HG02970 (cell line): ENCODE results near the gene ABCA13.

ENCODE experiments used
- ATAC-seq: cut with Tn5 transposase; IDR thresholded peaks from one replicate; pipeline ENCODE4 v1.9.1; 2021; ENCODE audit warnings: mild to moderate bottlenecking, moderate library complexity, moderate number of reproducible peaks; ENCODE audit not compliant: unreplicated experiment, low FRiP score

Gene ABCA13

DNA sequence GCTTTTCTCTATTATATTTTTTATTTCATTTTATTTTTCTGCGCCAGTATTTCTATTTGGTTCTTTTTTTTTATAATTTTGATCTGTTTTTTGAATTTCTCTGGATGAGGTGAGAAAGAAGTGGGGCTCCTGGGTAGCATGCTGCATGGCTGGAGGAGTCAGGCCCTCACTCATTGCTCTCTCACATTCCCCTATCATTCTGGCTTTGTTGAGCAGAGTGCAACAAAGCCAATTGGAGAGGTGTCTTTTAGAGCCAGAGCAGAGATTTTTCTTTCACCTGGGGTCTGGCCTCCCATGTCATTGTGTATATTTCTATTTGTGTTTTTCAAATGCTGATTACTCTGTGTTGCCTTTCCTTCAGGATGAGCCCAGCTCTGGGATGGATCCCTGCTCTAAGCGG lies 423.1 kb downstream of the ABCA13 start:
- no peak for ATAC-seq

DNA sequence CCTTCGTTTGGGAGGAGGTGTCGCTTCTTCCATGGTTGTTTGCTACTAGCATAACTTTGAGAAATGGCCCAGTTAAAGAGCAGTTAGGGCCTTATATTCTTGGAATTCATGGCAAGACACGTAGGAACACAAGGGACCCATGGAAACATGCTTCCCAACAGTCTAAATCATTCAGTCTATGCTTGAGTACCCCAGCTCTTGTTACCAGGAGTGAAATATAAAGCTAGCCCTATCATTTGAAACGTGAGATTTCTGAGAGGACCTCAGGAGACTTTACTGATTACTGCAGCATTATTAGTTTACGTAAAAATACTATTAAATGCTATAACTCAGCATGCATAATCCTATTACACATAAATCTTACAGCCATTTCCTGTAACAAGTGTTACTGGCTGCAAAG lies 424.5 kb downstream of the ABCA13 start:
- no peak for ATAC-seq

DNA sequence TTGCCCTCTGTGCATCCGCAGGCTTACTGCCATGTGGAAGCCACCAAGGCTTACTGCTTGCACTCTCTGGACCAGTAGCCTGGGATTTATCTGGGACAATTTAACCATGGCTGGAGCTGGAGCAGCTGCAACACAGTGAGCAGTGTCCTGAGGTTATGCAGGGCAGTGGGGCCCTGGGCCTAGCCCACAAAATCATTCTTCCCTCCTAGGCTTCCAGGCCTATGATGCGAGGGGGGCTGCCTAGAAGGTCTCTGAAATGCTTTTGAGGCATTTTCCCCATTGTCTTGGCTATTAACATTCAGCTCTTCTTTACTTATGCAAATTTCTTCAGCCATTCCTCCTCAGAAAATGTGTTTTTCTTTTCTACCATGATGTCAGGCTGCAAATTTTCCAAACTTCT lies 439.4 kb downstream of the ABCA13 start:
- ATAC-seq = no peak

DNA sequence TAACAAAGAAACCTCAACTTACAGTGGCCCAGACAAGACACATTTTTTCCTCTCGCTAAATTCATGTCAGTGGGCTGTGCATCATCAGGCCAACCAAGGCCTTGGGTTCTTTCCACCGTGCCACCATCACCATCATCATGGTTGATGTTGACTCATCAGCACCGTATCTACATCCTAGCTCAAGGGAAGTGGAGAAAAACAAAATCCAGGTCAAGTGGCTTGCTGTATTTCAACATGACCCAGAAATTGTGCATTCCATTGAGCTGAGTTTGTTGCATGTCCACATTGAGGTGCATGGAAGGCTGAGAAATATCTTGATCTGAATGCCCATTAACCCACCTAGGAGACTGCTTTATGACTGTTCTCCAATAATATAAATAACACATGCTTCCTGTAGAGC lies 440.7 kb downstream of the ABCA13 start:
- no peak for ATAC-seq

DNA sequence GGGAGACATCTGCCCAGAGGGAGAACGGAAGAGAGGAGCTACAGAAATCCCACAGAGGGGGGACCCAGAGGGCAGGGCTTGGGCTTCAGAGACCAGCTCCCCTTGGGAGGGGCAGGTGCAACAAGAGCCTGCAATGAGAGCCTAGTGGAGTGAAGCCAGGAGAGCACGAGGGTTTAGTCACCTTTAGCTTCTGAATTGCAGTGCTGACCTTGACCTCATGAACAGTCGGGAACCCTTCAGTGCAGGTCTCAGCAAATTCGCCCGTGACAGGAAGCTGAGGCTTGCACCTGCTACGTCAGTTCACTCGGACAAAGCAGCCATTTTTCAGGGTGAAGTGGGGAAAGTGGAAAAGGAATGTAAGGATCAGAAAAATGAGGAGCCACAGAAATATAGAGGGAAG lies 446.2 kb downstream of the ABCA13 start:
- ATAC-seq = no peak

DNA sequence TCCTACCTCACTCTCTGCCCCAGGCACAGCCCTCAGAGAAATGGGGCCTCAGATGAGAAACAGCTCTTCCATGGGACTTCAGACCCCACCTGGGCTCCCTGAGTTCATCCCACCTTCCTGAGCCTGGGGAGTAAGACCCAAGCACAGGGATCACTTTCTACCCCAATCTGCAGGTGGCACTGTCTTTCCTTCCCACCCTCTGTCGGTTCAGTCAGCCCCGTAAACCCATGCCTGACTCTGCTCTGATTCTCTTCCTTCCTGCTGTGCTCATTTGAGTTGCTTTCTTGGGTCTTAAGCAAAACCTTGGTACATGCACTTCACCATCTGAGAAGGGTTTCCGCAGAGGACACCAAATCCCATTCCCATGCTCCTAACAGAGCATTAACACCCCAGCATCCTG lies 446.7 kb downstream of the ABCA13 start:
- ATAC-seq = no peak

DNA sequence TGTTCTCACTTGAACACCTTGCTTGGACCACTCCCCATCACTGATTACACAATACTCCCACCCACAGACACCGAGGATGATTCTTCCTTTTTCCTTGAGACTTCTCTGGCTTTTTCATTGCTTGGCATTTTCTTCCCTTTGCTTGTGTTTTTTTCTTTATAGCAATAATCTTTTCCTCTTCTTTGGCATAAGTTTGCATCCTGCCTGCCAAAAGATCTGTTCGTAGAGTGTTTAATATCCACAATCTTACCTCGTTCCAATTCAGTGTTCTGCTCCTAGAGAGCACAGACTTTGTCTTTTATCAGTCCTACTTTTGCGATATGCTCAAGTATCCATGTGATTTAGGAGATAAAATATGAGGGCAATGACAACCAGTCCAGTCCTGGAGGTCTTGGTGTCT lies 449.8 kb downstream of the ABCA13 start:
- no peak for ATAC-seq

DNA sequence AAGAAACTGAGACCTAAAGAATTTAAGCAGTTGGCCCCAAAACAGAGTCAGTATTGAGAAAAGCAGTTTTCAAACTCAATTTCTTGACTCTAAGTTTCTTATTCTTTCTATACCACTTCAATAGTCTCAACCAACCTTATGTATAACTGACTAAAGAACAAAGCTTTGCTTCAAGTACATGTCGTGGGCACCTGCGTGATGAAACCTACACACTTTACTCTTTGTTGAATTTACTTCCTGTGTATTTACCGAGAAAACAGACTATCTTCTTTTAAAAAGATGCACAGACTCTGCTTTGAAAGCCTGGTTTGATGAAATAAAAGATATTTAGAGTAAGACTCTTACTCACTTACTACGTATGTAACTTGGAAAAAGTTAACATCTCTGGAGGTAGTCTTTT lies 455.9 kb downstream of the ABCA13 start:
- no peak for ATAC-seq

DNA sequence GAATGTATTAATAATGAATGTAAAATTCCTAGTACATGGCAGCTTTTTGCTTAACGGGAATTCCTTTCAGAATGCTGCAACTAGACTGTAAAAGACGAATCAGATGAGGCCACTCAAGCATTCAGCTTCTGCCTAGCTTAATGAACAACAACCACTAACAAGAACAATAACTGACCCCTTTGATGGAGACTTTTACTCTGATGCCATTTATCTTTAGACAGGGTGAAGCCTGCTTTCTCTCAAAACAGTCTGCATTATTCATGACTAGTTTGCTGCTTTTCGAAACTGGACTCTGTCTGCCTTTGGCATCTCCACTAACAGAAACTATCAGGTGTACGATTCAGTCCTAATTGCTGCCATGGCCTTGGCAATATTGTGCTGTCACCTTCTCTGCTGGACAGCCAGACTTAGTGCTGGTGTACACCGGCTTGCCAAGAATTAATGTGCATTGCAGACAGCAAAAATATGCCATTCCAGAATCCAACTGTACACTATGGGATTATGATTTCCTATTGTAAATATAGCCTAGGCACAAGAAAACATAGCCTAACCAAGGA lies 457.6 kb downstream of the ABCA13 start:
- no peak for ATAC-seq

DNA sequence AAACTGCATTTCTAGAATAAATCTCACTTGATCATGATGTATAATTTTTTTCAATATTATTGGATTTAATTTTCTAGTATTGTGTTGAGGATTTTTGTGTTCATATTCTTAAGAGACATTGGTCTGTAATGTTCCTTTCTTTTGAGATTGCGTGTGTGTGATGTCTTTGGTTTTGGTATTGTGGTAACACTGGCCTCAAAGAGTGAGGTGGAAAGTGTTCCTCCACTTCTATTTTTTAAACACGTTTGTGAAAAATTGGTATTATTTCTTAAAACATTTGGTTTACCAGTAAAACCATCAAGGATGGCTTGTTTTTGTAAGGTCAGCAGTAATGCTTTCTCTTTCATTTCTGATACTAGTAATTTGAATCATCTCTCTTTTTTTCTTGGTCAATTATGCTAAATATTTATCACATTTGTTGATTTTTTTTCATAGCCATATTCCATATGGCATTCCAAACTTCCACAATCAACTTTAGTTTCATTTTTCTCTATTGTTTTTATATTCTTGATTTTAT lies 462.9 kb downstream of the ABCA13 start:
- ATAC-seq = no peak

DNA sequence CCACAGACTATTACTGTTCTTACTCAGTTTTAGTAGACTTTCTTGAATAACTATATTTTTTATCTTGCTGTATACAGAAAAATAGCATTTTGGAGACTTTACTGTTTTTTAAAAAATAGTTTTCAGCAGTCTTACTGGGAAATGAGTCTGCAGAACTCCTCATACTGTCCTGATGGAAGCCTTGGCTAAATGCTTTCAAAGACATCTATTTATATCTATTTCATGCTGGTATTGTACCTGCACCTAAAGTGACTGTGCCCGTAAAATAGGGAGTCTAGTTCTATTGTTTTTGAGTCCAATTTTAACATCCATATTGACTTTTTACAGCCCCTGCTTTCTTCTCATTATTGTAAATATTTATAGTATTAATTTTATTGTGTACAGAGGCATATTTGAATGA lies 464.5 kb downstream of the ABCA13 start:
- ATAC-seq = no peak

DNA sequence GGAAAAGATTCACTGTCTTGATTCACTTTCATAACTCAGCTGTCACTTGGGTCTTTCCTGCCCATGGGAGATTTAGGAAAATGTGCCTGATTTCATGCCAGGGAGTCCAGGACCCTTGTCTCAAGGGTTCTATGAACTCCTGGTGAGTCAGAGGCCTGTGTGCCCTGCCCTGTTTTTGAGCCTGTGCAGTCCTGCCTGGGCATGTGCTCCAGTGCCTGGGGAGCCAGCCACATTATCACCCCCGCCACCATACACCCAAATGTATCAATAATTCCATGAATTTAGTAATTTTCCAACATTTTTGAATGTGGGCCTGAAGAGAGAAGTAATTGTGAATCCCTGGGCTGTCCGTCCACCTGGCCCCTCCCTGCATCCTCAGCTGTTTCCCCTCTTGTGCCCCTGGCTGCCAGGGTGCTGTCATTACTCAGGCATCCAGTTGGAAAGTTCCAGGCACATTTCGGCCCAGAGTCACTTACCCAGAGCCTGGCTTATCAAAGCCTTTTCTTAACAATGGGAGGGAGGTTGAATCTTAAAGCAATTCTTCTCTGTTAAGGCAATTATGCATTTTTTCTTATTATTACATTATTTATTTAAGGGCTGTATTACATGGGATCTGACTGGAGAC lies 465.2 kb downstream of the ABCA13 start:
- no peak for ATAC-seq

DNA sequence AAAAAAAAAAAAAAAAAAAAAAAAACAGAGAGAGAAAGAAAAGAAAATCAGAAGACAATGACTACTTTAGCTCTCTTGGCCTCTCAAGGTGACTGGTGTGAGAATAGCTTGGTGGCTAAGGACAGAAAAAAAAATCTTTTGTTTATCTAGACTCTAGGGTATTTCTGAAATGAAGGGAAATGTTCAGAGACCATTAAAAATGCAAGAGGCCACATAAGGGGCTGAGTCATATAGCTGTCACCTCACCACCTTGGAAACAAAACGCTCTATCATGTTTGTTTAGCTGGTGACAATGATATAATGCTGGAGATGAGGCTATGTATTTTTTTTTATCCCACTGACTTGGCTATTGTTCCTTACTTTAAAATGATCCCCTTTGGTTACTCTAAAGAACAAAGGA lies 466.1 kb downstream of the ABCA13 start:
- ATAC-seq = no peak

DNA sequence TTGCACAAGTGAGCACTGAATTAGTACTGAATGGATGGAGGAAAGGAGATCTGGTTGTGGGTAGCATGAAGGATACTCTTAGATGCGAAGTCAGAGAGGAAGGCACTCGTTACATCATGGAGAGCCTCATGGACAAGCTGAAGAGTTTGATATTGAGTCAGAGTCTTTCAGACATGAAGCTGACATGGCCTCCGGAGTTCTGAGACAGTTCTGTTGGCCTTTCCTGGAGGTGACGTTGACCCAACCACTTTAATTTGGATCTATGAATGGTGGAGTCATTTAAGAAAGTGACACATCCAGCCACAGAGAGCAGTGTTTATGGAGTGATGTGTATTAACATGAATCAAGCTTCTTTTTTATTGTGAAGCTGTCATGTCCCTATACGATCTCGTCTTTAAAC lies 466.8 kb downstream of the ABCA13 start:
- ATAC-seq = no peak

DNA sequence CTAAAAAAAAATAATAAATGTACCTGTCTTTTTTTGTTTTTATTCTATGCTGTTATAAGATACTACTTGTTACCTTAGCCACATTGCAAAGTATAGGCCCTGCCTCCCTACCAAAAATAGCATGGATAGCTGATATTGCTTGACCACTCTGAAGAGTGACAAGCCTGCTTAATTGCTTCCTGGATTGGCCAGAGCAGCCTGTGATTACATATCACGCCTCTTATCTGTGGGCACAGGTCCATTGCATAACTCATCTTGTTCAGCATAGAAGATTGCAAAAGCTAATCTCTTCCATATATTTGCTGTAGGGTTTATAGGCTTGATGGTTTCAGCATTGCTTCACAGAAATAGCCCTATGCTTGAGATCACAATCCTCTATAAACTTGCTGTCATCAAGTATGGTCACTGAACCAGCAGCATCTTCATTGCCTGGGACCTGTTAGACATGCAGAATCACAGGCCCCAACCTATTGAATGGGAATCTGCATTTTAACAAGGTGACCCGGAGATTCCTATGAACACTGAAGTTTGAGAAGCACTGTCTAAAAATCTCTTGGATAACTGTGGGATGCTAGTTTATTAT lies 472.3 kb downstream of the ABCA13 start:
- no peak for ATAC-seq

DNA sequence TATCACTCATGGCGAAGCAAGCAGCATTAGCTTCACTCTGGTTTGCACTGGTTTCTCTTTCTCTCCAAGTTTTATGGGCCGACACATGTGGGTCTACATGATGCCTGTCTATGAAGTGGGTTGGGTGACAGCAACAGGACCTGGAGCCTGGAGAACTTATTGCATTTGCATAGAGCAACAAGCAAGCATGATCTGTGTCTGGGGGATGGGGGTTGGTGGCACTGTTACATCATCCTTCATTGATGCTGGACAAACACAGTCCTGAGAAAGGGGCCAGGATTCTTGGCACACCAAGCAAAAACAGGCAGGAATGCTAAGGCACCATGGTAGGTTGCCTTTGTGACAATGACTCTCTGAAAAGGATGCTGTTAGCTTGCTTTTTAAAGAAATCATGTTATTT lies 486.9 kb downstream of the ABCA13 start:
- ATAC-seq = no peak

DNA sequence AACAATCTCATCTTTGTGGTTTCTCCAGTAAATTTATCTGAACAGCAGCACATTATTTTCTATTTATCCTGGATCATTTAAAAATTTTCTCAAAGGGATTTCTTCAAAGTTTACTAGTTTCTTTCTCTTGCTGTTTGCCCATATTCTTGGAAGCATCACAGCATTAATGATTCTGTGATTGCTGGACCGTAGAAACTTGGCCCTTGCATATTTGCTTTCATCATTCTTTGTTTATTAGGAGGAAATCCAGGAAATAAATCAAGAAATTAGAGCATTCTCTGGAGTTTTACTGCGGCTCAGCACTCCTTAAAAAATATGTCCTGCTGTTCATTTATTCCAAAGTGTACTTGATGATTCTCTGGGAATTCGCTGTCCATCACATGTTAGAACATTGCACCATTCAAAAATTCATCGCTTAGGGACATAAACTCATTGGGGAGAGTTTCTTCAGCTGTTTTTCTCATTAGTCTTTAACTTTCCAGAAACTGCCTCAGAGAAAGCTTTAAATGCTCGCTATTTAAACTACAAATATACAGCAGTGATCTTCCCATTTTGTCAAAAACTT lies 489.1 kb downstream of the ABCA13 start:
- no peak for ATAC-seq

DNA sequence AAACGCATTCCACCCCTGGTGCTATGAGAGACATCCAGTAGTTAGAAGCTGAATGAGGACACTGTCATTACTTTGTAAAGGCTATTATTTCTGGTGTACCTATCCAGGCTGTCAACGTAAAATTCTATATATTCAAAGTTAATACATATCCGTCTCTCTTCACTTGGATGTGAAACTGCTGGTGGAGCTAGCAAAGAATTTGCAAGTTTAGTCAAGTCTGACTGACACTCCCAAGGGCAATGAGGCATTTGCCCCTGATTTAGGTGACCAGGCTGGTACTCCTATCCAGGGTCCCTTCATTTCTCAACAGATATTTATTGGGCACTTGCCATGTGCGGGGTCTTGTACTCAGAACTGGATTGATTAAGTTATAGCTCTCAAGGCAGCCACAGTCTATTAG lies 493.0 kb downstream of the ABCA13 start:
- ATAC-seq = no peak

DNA sequence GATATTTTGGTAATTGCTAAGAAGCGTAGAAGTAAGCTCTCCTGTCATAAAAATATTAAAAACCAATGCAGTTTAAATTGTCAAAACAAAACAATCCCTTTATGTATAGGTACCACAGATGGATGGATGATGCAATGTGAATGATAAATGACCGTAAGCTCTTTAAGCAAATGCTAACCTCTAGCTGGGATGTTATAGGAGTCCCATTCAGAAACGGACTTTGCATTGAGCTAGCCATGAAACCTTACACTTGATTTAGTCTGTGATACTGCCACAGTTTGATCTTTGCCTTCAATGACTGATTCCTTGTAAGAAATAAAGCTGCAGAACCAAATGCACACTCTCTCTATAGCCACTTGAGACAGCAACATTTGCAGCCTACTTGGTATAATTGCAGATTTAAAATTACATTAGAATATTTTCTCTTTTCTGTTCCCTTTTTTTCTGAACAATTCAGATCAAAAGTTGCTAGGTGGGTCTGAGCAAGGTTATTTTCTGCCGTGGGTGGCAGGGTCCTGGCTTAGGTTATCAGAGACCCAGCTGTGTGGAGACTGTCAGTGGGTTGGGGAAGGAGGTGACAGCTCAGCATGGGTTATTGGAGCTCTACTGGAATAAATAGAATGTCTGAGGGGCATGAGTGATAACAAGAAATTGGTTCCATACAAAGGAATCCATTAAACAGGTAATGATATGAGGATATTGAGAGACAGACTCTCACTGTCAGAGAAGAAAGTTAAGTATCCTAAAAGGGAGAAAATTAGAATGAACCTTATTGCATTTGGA lies 494.3 kb downstream of the ABCA13 start:
- ATAC-seq = no peak

DNA sequence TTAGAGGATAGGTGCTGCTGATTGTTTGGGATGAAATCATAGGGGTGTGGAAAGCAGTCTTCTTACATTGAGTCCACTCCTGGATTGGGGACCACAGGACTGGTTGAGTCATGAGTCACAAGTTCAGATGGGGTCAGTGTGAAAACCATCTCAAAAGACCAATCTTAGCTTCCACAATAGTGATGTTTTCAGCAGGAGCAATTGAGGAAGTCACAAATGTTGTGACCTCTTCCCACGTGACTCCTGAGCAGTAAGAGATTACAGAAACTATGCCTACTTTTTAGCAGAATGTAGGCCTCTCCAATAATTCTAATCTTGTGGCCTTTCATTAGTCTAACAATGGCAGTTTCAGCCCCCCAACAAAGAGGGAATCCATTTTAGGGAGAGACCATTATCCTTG lies 496.1 kb downstream of the ABCA13 start:
- no peak for ATAC-seq

DNA sequence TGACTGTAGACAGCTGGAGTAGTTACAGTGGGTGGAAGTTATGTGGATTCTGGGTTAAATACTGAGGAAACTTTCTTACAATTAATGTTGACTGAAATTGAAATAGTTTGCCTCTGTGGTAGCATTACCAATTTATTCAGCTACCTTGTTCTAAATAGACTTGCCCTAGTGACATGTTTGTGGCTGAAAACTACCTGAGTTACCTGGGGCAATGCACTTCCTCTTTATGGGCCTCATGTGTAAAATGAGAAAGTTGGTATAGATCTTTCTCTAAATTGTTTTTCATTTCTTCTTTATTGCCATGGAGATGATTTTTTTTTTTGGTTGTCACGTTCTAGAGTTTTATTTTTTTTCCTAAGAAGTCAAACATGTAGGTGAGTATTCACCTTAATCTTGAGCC lies 500.4 kb downstream of the ABCA13 start:
- ATAC-seq = no peak
